Keratinocyte (primary cell): ENCODE measurements around the gene RRP8. TPM values are rescaled to one million over a fixed set of nuclear protein-coding genes. Genes with fewer than 3 reads are reported as not detected.

ENCODE experiments used
- DNase-seq: peaks from one replicate; pipeline ENCODE4 v3.0.0-alpha.2; 2011; ENCODE audit warnings: low read depth, missing footprints, low spot score
- FAIRE-seq: peaks from 2 replicates; lab custom pipeline; 2011; peaks lifted over from hg19 to GRCh38; lab: Jason Lieb, UNC
- H2AFZ ChIP-seq: 2 replicates; pipeline ENCODE4 v1.6.0; 2012; ENCODE audit warnings: low read length, control low read depth, inconsistent platforms; ENCODE audit not compliant: control insufficient read depth
- H3K27ac ChIP-seq: 2 replicates; pipeline ENCODE4 v1.5.1; 2011; ENCODE audit warnings: low read length; ENCODE audit not compliant: control insufficient read depth, insufficient read depth
- H3K27me3 ChIP-seq: 3 replicates; pipeline ENCODE4 v1.6.0; 2011; ENCODE audit warnings: low read length; ENCODE audit not compliant: control insufficient read depth, insufficient read depth; ENCODE audit errors: extremely low read depth
- H3K36me3 ChIP-seq, 2 experiments: 2 replicates in 1 of 2; 3 replicates in 1 of 2; pipeline ENCODE4 v1.5.1; 2011; ENCODE audit warnings: low read length in 2 of 2, mild to moderate bottlenecking in 1 of 2; ENCODE audit not compliant: control insufficient read depth in 2 of 2, insufficient read depth in 2 of 2; ENCODE audit errors: extremely low read depth in 1 of 2
- H3K4me1 ChIP-seq: 3 replicates; pipeline ENCODE4 v1.5.1; 2011; ENCODE audit warnings: low read length; ENCODE audit not compliant: control insufficient read depth, insufficient read depth; ENCODE audit errors: extremely low read depth
- H3K4me2 ChIP-seq: 3 replicates; pipeline ENCODE4 v1.6.0; 2011; ENCODE audit warnings: low read depth, low read length; ENCODE audit not compliant: control insufficient read depth, insufficient read depth; ENCODE audit errors: extremely low read depth
- H3K4me3 ChIP-seq, 3 experiments: fragments of 200-600 bp in 1 of 3; sonication (generic) in 1 of 3; 2 replicates in 2 of 3; 3 replicates in 1 of 3; pipeline ENCODE4 v1.5.1; 2011 to 2016; ENCODE audit warnings: low read length in 3 of 3, mild to moderate bottlenecking in 3 of 3, control low read depth in 2 of 3, inconsistent platforms in 1 of 3, low read depth in 1 of 3, mixed read lengths in 1 of 3, mixed run types in 1 of 3, moderate library complexity in 1 of 3; ENCODE audit not compliant: control insufficient read depth in 2 of 3, insufficient read depth in 2 of 3; ENCODE audit errors: extremely low read depth in 1 of 3
- H3K79me2 ChIP-seq: 2 replicates; pipeline ENCODE4 v1.6.0; 2012; ENCODE audit warnings: low read length; ENCODE audit not compliant: control insufficient read depth, insufficient read depth
- H3K9ac ChIP-seq: 3 replicates; pipeline ENCODE4 v1.6.0; 2011; ENCODE audit warnings: low read length; ENCODE audit not compliant: control insufficient read depth, insufficient read depth; ENCODE audit errors: extremely low read depth
- H3K9me1 ChIP-seq: 3 replicates; pipeline ENCODE4 v1.6.0; 2011; ENCODE audit warnings: low read length; ENCODE audit not compliant: control insufficient read depth, insufficient read depth; ENCODE audit errors: extremely low read depth
- H3K9me3 ChIP-seq: 2 replicates; pipeline ENCODE4 v1.5.1; 2012; ENCODE audit warnings: low read depth, low read length; ENCODE audit not compliant: control insufficient read depth
- H4K20me1 ChIP-seq: 3 replicates; pipeline ENCODE4 v1.6.0; 2011; ENCODE audit warnings: low read length; ENCODE audit not compliant: control insufficient read depth, insufficient read depth; ENCODE audit errors: extremely low read depth
- EZH2 ChIP-seq: IDR thresholded peaks from one replicate; pipeline ENCODE4 v1.6.1; 2012; ENCODE audit warnings: inconsistent platforms, mild to moderate bottlenecking, low read length, moderate library complexity
- dilution Hi-C: fragments of 300-500 bp; cut with MboI; formaldehyde crosslinking; loops from one replicate; pipeline ENCODE4 v1.7.0; 2020; ENCODE audit warnings: low sequenced_read_pairs; ENCODE audit not compliant: extremely low pct_ligation_motif_present
- polyA plus RNA-seq, 5 experiments: library from polyadenylated mRNA; depleted of rRNA in 3 of 5; stranded (reverse) in 3 of 5; stranded (forward) in 1 of 5; unstranded in 1 of 5; fragments of >200 nt; gene quantifications; 1 replicate in 1 of 5; 2 replicates in 3 of 5; 3 replicates in 1 of 5; pipeline versions ENCODE4 v1.2.1 to v1.2.3, GENCODE V29; 2011 to 2012; ENCODE audit warnings: missing spikeins in 2 of 5, low read depth in 1 of 5, low replicate concordance in 1 of 5
- TF ChIP-seq, protein P1 (sequence below), 3 experiments: IDR thresholded peaks in 1 of 3; conservative IDR thresholded peaks in 1 of 3; optimal IDR thresholded peaks in 1 of 3; 2 replicates in 2 of 3; 3 replicates in 1 of 3; pipeline versions ENCODE3 to v1.5.1; 2011; ENCODE audit warnings: low read length in 3 of 3, mild to moderate bottlenecking in 3 of 3, moderate library complexity in 2 of 3, control low read depth in 1 of 3, inconsistent platforms in 1 of 3; ENCODE audit not compliant: insufficient read depth in 2 of 3; ENCODE audit errors: extremely low read depth in 1 of 3

RRP8 gene
- polyA plus RNA-seq, 1 donor (not counting 4 experiments of a cell fraction or from before 2014, with no cell fraction given) = 15.0 TPM

DNA sequence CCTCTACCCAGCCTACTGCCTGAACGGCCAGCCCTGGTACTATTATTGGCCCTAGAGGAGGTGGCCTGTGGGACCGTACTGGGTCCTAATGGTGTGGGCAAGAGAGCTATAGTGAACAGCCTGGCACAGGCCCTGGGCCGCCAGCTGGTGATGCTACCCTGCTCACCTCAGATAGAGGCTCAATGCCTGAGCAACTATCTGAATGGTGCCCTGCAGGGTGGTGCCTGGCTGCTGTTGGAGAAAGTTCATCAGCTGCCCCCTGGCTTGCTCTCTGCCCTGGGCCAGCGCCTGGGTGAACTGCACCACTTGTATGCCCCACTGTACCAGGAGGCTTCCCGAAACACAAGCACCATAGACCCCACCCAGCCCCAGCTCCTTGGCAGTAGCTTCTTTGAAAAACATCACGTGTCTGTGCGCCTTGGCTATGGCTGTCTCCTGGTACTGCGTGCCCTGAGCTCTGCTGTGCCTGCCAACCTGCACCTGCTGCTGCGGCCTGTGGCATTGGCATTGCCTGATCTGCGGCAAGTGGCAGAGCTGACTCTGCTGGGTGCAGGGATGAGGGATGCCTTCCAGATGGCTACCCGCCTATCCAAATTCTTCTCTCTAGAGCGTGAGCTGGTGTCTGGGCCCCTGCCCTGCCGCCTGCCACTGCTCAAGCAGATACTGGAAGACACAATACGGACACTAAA lies 57.4 kb downstream of the RRP8 start:
- no peaks in the 10 kb centered on the region for H3K27me3 ChIP-seq
- FAIRE-seq = no peak
- TF ChIP-seq EZH2 = no peak
- TF ChIP-seq, protein P1, sequence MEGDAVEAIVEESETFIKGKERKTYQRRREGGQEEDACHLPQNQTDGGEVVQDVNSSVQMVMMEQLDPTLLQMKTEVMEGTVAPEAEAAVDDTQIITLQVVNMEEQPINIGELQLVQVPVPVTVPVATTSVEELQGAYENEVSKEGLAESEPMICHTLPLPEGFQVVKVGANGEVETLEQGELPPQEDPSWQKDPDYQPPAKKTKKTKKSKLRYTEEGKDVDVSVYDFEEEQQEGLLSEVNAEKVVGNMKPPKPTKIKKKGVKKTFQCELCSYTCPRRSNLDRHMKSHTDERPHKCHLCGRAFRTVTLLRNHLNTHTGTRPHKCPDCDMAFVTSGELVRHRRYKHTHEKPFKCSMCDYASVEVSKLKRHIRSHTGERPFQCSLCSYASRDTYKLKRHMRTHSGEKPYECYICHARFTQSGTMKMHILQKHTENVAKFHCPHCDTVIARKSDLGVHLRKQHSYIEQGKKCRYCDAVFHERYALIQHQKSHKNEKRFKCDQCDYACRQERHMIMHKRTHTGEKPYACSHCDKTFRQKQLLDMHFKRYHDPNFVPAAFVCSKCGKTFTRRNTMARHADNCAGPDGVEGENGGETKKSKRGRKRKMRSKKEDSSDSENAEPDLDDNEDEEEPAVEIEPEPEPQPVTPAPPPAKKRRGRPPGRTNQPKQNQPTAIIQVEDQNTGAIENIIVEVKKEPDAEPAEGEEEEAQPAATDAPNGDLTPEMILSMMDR (optimal IDR thresholded peaks at IDR 0.05 in 1 of 3, IDR thresholded peaks at IDR 0.05 in 1 of 3, conservative IDR thresholded peaks at IDR 0.05 in 1 of 3; ENCODE audit: extremely low read depth in 1 of 3, insufficient read depth in 2 of 3, low read length in 3 of 3) = no peak
- H3K4me1 ChIP-seq = no peaks in the 10 kb centered on the region
- H3K27ac ChIP-seq = no peak overlapping the region
- no peaks in the 10 kb centered on the region for H3K9me3 ChIP-seq
- H2AFZ ChIP-seq = no peak overlapping the region
- H3K4me3 ChIP-seq = no peak overlapping the region
- peaks cover 2 to 8% of the 10 kb centered on the region in 2 experiments for H3K36me3 ChIP-seq
- no peak for DNase-seq
- no peak overlapping the region for H3K4me2 ChIP-seq
- H3K9me1 ChIP-seq = no peaks in the 10 kb centered on the region
- no peak overlapping the region for H3K9ac ChIP-seq
- no peaks in the 10 kb centered on the region for H3K79me2 ChIP-seq
- dilution Hi-C loops = no loop called here
- H4K20me1 ChIP-seq = no peaks in the 10 kb centered on the region

Other genes starting within 250 kb of the RRP8 start
- gene SMPD1, start 213.1 kb downstream of the RRP8 start, polyA plus RNA-seq = 7.3 to 12.6 TPM (median 8.0 TPM) in 3 replicates
- 3.7 to 7.4 TPM (median 5.0 TPM) in 3 replicates for gene APBB1, start 184.5 kb downstream of the RRP8 start, polyA plus RNA-seq
- 0.35 to 1.5 TPM (median 0.76 TPM) in 3 replicates for gene HPX, start 162.6 kb downstream of the RRP8 start, polyA plus RNA-seq
- gene TRIM3, start 129.7 kb downstream of the RRP8 start, polyA plus RNA-seq = 9.7 to 12.6 TPM (median 10.3 TPM) in 3 replicates
- gene ARFIP2, start 122.3 kb downstream of the RRP8 start, polyA plus RNA-seq = 65.2 to 89.3 TPM (median 66.3 TPM) in 3 replicates
- gene TIMM10B, start 122.1 kb downstream of the RRP8 start, polyA plus RNA-seq = 32.9 to 39.7 TPM (median 34.1 TPM) in 3 replicates
- 2.1 to 3.5 TPM (median 2.9 TPM) in 3 replicates for gene DNHD1, start 106.3 kb downstream of the RRP8 start, polyA plus RNA-seq
- 103 to 164 TPM (median 117 TPM) in 3 replicates for gene ILK, start 158 bp upstream of the RRP8 start, polyA plus RNA-seq
- 120 to 181 TPM (median 165 TPM) in 3 replicates for gene TAF10, start 8.6 kb upstream of the RRP8 start, polyA plus RNA-seq
- gene TPP1, start 15.8 kb upstream of the RRP8 start, polyA plus RNA-seq = 34.8 to 61.3 TPM (median 55.3 TPM) in 3 replicates
- 0.03 to 0.05 TPM (median 0.03 TPM) in 3 replicates for gene DCHS1, start 52.2 kb upstream of the RRP8 start, polyA plus RNA-seq
- gene MRPL17, start 79.7 kb upstream of the RRP8 start, polyA plus RNA-seq = 52.1 to 96.3 TPM (median 81.0 TPM) in 3 replicates
- gene OR2AG2, start 168.4 kb upstream of the RRP8 start, polyA plus RNA-seq = 0.04 to 0.11 TPM (median 0.08 TPM) in 3 replicates
- gene OR2AG1, start 179.4 kb upstream of the RRP8 start, polyA plus RNA-seq = not detected in 3 replicates
- 0.05 to 0.09 TPM in 2 of 3 replicates, not detected in the other for gene OR6A2, start 196.1 kb upstream of the RRP8 start, polyA plus RNA-seq
- gene OR10A5, start 242.1 kb upstream of the RRP8 start, polyA plus RNA-seq = not detected in 3 replicates